ENCODE results near the gene TIGAR.

Gene TIGAR

GRCh38 chr12:4303750-4304149, 17.3 kb upstream of the TIGAR start:
- DNase-seq (ENCODE audit: low read depth) = no peak

GRCh38 chr12:4307593-4308333, 13.2 kb upstream of the TIGAR start:
- DNase-seq (ENCODE audit: low read depth) = no peak

- no peak for DNase-seq (ENCODE audit: low read depth)
These were observed 12.6 kb upstream of the TIGAR start for GRCh38 chr12:4308334-4308950.

- no peak for DNase-seq (ENCODE audit: low read depth)
These were observed 9.2 kb upstream of the TIGAR start for GRCh38 chr12:4311776-4312175.

GRCh38 chr12:4312251-4312650, 8.8 kb upstream of the TIGAR start:
- no peak for DNase-seq (ENCODE audit: low read depth)

- DNase-seq (ENCODE audit: low read depth) = no peak
These were observed 538 bp upstream of the TIGAR start for GRCh38 chr12:4320497-4320852.

GRCh38 chr12:4322726-4323125, 1.7 kb downstream of the TIGAR start:
- DNase-seq (ENCODE audit: low read depth) = no peak

- DNase-seq (ENCODE audit: low read depth) = no peak
These were observed 2.4 kb downstream of the TIGAR start for GRCh38 chr12:4323396-4323795.

- no peak for DNase-seq (ENCODE audit: low read depth)
These were observed 3.4 kb downstream of the TIGAR start for GRCh38 chr12:4324366-4324765.

GRCh38 chr12:4325966-4326365, 5.0 kb downstream of the TIGAR start:
- no peak for DNase-seq (ENCODE audit: low read depth)

GRCh38 chr12:4327293-4327692, 6.3 kb downstream of the TIGAR start:
- DNase-seq (ENCODE audit: low read depth) = no peak

GRCh38 chr12:4330203-4330602, 9.2 kb downstream of the TIGAR start:
- no peak for DNase-seq (ENCODE audit: low read depth)

GRCh38 chr12:4331221-4331620, 10.2 kb downstream of the TIGAR start:
- no peak for DNase-seq (ENCODE audit: low read depth)

GRCh38 chr12:4331842-4332241, 10.8 kb downstream of the TIGAR start:
- no peak for DNase-seq (ENCODE audit: low read depth)

- no peak for DNase-seq (ENCODE audit: low read depth)
These were observed 25.9 kb downstream of the TIGAR start for GRCh38 chr12:4346931-4347330.

- peak; percentile 18 for DNase-seq (ENCODE audit: low read depth)
These were observed 32.8 kb downstream of the TIGAR start for GRCh38 chr12:4353785-4354208.

GRCh38 chr12:4355156-4356040, 34.4 kb downstream of the TIGAR start:
- DNase-seq (ENCODE audit: low read depth) = no peak

GRCh38 chr12:4356041-4356327, 35.0 kb downstream of the TIGAR start:
- DNase-seq (ENCODE audit: low read depth) = peak; percentile 60

GRCh38 chr12:4366090-4366489, 45.1 kb downstream of the TIGAR start:
- DNase-seq (ENCODE audit: low read depth) = no peak

GRCh38 chr12:4369548-4369947, 48.5 kb downstream of the TIGAR start:
- DNase-seq (ENCODE audit: low read depth) = no peak

- no peak for DNase-seq (ENCODE audit: low read depth)
These were observed 49.3 kb downstream of the TIGAR start for GRCh38 chr12:4370265-4370664.

GRCh38 chr12:4372653-4373052, 51.6 kb downstream of the TIGAR start:
- no peak for DNase-seq (ENCODE audit: low read depth)

- DNase-seq (ENCODE audit: low read depth) = no peak
These were observed 54.4 kb downstream of the TIGAR start for GRCh38 chr12:4375449-4375848.
